ENCODE data around the gene DIAPH2.

Gene DIAPH2

DNA sequence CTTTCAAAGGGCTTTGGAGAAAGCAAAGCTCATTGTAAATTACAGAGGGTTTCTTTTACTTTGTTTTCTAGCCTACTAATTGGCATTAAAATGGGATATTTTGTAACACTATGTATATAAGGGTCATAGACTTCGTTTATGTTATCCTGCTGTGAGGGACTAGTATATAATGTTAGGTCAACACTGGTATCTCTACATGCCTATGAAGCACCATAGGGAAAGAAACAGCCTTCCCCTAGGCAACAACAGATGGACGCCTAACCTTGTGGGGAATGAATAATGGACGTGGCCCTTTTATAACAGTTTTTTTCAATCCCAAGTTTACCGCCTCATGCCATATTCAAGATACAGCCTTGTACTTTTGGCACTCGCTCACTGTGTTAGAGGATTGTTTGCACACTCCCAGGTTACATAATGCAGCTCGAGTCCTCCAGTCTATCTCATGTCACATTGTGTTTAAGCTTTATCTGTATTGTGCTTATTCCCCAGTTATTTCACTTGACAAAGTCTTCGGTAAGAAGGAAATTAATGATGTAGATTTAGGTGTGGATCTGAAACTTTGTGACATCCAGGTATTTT, 910.1 kb downstream of the DIAPH2 start:
- DNase-seq (ENCODE audit: low spot score) = no peak

DNA sequence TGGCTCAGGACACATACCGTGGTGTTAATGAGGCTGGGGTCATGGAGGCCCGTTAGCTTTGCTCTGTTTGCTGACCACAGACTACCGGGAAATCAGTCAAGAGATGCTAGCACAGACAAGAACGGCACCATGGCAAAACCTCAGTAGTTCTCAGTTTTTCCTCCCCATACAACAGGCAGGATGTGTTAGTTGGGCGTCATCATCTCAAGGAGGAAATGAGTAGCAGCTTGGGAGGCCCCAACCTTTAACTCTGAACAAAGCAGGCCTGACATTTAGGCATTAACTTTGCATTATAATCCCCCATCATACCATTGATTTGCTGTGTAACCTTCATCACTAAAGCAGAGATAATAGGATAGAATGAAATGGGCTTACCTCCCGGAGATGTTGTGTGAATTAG, 913.3 kb downstream of the DIAPH2 start:
- DNase-seq (ENCODE audit: low spot score) = no peak

DNA sequence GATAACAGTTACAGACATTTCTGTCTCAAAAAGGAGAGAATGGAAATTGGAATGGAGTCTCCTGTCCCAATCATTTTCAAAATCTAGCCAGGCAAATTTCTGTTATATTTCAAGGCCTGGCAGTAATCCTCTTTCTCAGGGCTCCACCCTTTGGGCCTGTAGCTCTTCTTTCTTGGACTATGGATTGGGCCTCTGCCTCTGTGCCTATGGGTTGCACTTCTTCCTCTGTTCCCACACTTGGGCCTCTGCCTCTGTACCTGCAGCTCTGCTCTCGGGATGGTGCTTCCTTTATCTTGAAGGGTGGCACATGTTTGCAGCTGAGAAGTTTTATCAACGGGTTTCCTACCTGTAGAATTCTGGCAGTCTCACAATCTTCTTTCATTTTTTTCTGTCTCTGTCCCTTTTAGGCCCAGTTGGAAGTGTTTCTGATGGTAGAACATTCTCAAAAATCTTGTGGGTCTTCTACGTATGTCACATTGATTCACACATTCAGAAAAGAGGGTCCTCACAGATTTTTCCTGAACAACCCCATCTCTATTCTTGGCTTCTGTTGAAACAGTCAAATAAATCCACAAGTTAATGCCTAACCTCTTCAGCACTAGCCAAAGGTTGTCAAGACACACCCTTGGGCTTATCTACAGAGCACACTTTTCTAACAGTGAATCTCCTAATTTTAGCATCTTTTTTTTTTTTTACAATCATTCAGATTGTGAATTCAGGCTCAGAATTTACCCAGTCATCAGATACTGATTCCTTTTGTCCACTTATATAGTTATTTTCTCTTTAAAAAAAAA, 918.0 kb downstream of the DIAPH2 start:
- DNase-seq (ENCODE audit: low spot score) = no peak

DNA sequence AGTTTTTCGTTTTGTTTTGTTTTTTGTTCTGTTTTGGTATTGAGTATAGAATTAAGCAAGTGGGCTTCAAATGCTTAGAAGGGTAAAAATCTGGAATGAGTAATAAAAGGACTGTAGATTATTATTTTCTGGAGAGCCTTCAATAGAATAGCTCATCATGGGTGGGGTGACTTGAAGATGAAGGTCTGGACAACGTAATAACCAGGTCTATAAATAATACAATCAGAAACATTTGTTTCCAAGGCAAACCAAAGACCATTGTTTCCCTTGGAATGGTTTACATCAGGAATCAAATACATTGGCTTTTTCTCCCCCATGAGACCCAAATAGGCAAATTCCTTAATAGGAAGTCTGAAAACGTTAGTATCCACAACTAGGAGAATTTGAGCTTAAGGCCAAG, 920.6 kb downstream of the DIAPH2 start:
- no peak for DNase-seq (ENCODE audit: low spot score)

DNA sequence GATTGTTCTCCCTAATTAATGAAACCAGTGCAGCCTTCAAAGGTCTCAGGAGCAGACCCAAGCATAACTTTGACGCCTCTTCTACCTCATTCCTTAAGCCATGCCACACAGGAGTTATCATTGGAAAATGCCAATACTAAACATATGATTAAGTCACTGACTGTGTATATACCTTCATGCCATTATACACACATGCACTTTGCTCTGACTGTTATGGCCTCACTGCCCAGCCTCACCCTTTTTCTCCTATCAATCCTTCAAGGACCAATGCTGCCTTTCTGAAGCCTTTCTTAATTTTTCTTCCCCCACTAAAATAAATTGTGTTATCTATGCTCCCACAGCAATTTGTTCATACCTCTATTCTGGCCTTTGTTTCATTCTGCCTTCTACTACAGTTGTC, 924.7 kb downstream of the DIAPH2 start:
- DNase-seq (ENCODE audit: low spot score) = no peak

DNA sequence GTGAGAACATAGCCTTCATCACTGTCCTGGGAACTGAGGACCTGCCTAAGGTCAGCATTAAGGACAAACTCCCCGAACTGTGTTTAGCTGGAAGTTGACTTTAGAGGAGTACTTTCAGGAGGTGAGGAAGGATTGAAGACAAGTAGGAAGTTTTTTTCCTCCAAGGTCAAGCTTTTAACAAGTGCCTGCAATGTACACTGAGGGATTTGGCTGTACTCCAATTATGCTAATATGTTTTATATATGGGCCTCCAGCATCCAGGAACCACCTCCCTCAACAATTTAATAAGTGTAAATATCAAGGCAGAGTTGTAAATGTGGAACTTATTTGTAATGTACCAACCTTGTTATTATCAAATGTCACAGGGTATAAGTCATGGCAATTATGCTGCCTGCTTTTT, 925.3 kb downstream of the DIAPH2 start:
- no peak for DNase-seq (ENCODE audit: low spot score)

DNA sequence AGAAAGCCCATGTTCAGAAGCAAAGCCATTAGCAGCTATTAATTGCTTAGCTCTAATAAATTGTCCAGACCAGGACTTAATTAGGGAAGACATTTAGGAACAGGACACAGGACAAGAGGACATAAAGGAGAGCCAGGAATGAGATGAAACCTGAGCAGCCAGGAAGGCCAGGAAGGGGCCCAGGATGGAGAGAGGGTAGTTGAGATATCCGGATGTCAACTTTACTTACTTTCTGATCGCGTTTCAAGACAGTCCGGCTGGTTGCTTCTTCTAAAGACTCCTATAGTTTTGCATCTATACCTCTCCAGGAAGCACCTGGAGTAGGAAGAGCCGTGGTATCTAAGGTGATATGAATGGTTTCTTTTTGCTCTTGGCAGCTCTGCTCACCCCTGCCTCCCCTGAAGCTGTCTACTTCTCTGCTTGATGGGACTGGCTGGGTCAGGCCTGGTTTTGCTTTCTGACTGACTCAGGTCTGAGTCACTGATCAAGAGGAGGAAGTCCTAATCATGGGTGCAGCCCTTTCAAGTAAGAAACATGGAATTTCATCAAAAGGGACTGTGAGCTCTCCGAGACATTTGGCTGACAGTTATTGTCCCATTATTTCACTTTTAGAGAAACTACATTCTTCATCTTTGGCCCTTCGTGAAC, 932.4 kb downstream of the DIAPH2 start:
- DNase-seq (ENCODE audit: low spot score) = peak; percentile 51

DNA sequence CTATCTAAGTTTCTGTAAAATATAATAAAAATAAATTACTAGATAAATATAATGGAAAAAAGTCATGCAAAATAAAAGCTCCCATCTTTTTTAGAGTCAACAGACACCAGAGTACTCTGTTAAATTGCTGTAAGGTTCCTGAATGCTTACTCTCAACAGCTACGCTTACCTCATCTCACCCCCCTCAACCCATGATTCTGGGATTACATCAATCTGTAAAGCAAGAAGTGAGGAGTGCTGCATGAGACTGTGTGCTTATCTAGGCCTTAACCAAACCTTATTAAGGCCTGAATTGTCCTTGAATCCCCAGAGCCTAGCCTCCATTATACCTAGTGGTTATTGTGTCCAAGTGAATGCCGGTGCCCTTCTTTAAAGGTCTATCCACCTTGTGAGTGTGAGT, 934.9 kb downstream of the DIAPH2 start:
- DNase-seq (ENCODE audit: low spot score) = no peak

DNA sequence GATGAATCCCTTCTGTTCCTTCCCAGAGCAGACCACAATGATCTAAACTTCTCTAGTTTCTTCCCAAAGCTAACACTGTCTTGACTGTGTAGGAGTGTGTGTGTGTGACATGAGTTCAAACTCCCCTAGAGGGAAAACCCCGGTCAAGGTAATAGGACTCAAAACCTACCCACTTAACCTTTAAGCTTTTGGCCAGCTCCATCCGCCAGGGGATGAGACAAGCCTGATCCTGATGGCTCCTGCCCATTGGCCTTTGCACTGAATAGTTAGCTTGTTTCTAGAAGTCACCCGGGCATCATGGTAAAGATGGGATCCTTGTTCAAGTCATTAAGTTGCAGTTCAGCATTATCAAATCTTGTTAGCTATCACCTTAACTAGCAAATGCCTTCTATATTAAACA, 937.5 kb downstream of the DIAPH2 start:
- no peak for DNase-seq (ENCODE audit: low spot score)

DNA sequence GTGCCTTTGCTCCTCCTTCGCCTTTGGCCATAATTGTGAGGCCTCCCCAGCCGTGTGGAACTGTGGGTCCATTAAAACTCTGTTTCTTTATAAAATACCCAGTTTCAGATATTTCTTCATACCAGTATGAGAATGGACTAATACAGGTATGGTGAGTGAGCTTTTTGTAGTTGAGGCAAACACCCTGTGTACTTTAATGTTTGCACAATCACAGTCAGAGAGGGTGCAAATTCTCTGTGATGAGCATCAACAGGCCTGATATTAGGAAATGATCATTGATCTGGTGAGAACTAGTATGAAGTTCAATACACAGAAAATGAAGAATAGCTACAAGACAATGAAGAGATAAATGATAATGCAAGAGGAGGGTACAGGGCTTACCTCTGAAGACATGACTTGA, 943.7 kb downstream of the DIAPH2 start:
- no peak for DNase-seq (ENCODE audit: low spot score)

DNA sequence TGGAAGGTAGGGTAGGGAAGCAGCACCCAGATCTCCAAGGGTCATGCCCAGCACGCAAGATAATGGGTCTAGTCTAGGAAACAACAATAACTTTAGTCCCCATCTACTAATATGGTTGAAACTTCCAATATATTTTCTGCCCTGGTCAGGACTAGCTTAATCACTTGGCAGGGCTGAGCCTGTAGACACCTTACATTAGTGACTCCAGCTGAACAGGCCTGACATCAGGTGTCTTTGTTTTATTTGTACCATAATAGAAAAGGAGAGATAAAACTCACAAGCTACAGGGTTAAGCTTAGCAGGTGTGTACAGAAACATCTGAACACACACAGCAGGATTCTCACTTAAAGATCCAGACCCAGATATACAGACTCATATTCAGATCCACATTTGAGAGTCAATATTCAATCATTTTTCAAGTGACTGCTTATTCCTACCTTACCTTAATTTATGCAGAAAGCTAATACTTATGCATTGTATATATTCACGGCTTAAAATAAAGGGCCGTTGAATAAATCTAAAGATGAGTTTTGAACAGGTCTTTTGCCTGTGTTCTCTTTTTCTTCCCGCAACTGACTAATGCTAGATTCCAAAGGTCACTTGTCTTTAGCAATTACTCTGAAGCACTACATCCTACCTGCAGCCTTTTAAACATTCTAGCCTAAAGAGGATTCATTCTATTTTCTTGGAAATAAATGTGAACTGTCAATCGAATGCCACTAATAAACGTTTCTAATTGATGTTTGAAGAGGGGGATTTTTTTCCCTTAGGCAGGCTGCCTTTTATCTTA, 944.4 kb downstream of the DIAPH2 start:
- no peak for DNase-seq (ENCODE audit: low spot score)

DNA sequence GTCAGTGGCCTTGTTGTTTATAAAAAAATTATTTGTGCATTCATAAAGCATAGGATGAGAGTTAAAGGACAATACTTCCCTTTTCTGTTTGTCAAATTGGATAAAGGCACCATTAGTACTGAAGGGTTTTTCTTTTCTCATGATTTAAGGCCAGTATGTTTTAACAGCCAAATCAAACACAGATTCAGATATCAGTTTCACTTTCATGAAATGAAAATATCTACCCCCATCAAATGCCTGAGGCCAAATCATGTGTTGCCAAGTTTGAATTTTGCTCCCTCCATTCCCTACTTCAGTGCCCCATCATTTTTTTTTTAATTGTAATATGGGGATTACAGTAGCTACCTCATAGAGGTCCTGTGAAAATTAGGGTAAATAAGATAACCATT, 944.9 kb downstream of the DIAPH2 start:
- no peak for DNase-seq (ENCODE audit: low spot score)

DNA sequence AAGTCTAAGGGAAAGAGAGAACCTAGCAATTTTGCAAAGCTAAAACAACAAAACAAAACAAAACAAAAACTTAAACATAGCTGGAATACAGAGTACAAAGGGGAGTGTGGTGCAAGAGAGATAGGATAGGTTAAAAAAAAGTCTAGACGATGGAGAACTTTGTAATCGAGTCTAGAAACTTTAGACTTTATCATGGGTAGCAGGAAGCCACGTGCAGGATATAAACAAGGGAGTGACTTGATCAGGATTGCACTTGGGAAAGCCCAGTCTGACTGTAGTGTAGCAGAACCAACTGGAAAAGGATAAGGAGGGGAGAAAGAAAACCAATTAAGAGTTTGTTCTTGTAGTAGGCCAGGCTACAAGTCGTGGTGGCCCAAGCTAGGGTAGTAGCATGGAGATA, 949.2 kb downstream of the DIAPH2 start:
- DNase-seq (ENCODE audit: low spot score) = no peak

DNA sequence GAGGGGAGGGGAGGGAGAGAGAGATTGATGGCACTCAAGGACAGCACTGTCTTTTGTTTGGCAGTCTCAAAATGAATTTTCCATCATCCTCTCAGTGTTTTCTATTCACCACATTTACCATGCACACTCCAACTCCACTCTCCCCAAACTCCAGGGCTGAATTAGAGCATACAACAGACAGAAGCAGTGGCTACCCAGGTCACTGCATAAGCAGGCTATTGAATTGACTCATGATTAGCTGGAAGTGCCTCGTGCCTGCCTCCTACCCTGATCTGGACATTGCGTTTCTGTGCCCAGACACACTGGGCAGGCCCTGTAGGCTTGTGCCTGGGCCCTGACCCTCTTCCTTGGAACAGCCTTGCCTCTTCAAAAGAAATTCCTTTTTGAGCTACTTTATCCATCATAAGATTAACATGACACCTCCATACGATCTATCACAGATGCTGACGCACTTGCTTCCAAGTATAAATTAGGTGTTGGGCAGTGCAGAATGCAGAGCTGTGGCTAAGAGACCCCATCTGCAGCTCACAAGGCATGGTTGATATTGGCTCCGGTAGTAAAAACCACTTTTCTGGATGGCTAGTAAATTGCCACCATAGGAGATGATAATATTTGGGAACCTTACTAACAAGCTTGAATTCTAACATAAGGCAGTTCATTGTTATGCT, 952.0 kb downstream of the DIAPH2 start:
- no peak for DNase-seq (ENCODE audit: low spot score)

DNA sequence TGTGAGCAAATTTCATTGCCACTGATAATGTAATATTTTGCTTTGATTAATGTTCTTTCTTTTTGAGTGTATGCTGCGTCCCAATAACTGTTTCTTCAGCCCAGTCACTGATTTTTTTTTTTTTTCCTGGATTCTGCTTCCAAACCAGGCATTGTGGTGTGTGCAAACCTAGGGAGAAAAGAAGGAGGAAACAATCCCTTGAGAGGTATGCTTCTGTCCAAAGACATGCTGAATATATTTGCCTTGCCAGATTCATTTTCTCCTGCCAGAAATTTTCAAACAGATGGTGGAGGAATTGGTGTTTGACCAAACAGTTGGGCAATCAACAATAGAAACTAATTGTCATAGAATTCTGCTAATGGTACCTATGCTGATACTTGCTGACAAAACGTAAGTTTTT, 952.6 kb downstream of the DIAPH2 start:
- DNase-seq (ENCODE audit: low spot score) = no peak

DNA sequence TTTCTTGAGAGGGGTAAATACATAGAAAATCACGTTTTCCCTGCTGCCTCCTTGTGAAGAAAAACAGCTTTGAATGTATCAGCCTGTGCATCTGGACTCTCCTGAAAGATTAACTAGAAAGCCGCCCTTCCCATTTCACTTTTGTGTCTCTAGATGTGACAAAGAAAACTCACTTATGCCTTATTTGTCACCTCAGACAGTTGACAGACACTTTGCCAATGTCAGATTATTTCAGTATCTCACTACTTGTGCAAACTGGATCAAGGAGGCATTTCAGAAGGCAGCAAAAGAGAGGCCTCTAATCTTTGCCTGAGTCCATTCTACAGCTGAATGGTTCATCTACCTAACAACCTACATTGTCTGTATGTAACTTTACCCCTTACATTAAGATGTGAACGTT, 954.0 kb downstream of the DIAPH2 start:
- no peak for DNase-seq (ENCODE audit: low spot score)

DNA sequence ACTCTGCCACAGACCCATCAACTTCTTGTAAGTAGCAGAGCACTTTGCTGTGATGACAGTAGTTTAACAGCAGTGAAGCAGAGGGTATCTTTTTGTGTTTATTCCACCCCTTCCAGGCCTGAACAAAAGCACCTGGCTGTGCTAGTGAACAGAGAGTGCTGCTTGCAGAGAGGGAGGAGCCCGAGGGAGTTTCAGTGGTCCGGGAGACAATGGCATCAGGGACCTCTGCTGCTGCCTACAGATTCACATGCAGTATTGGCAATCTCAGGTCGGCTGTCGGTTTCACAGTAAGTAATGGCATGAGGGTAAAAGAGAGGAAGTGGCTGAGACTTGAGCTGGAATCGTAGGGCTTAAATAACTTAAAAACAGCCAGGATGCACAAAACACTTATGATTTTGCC, 954.9 kb downstream of the DIAPH2 start:
- DNase-seq (ENCODE audit: low spot score) = no peak

Data from GM03348 (cell line).